Superior temporal gyrus (tissue), 1 donor: ENCODE results near the gene UQCR10.
A peak's percentile ranks its signal among the peaks of the same experiment; 100 is the strongest.

Source experiments
- DNase-seq: peaks from one replicate; pipeline ENCODE4 v3.0.0-alpha.2; 2016; ENCODE audit errors: extremely low spot score

The UQCR10 gene

GRCh38 chr22:29762263-29762662 is 4.9 kb upstream of the UQCR10 start:
- DNase-seq, result no peak

- DNase-seq, result no peak
Measured at GRCh38 chr22:29765905-29766631, 1.1 kb upstream of the UQCR10 start.

GRCh38 chr22:29766632-29767170 is 468 bp upstream of the UQCR10 start, which contains the start of gene ZMAT5:
Gene ZMAT5 (minus strand): TSS chr22:29767007. CDS start chr22:29748544, 18,463 bp downstream.
- no peak for DNase-seq

GRCh38 chr22:29768052-29768693 is 1.0 kb downstream of the UQCR10 start:
- DNase-seq, result no peak

GRCh38 chr22:29769723-29770321 is 2.7 kb downstream of the UQCR10 start:
- DNase-seq, result no peak

GRCh38 chr22:29772170-29772641 is 5.0 kb downstream of the UQCR10 start:
- DNase-seq, result peak; percentile 19

- no peak for DNase-seq
Measured at GRCh38 chr22:29773233-29773632, 6.1 kb downstream of the UQCR10 start.

- no peak for DNase-seq
Measured at GRCh38 chr22:29780220-29780619, 13.1 kb downstream of the UQCR10 start.

- DNase-seq, result peak; percentile 65
Measured at GRCh38 chr22:29780748-29781676, 13.8 kb downstream of the UQCR10 start.

- DNase-seq, result no peak
Measured at GRCh38 chr22:29782061-29782845, 15.1 kb downstream of the UQCR10 start.

- peak; percentile 51 for DNase-seq
Measured at GRCh38 chr22:29784451-29785361, 17.5 kb downstream of the UQCR10 start.

- no peak for DNase-seq
Measured at GRCh38 chr22:29786031-29786430, 18.9 kb downstream of the UQCR10 start.

GRCh38 chr22:29787371-29787980 is 20.3 kb downstream of the UQCR10 start:
- no peak for DNase-seq

GRCh38 chr22:29788339-29789279 is 21.4 kb downstream of the UQCR10 start:
- DNase-seq, result no peak

- DNase-seq, result no peak
Measured at GRCh38 chr22:29790061-29790460, 22.9 kb downstream of the UQCR10 start.

GRCh38 chr22:29793396-29793795 is 26.2 kb downstream of the UQCR10 start:
- DNase-seq, result no peak

- no peak for DNase-seq
Measured at GRCh38 chr22:29795663-29796062, 28.5 kb downstream of the UQCR10 start.

- no peak for DNase-seq
Measured at GRCh38 chr22:29797351-29797750, 30.2 kb downstream of the UQCR10 start.
